Measurements from ENCODE around the gene WFIKKN2. TPM values are rescaled to one million over a fixed set of nuclear protein-coding genes. Genes with fewer than 3 reads are reported as not detected.
"Not testable (repeated sequence)": the region's sequence is repeated elsewhere in the genome, so short reads cannot be mapped to it uniquely, and the experiment has no call there.

The WFIKKN2 gene
- polyA plus RNA-seq, 1 experiment, result 0.07 TPM

- Histone ChIP-seq H3K27me3 (ENCODE audit: control insufficient read depth, insufficient read depth, low read length) (peaks cover 2% of the 10 kb centered on the region), H3K27ac (ENCODE audit: low read depth, low read length) (no peak overlapping the region), H3K9me3 (ENCODE audit: control insufficient read depth, insufficient read depth, low read length) (no peaks in the 10 kb centered on the region), H3K4me3 (ENCODE audit: low read depth, low read length) (no peak overlapping the region)
- ChIA-PET POLR2A (interaction anchor here (1.5 kb wide), 1 partner anchor 10 kb away, joined by 10 read pairs; the partner anchor contains the start of gene TOB1), CTCF (interaction anchor here (0.6 to 7.2 kb wide), 5 partner anchors 14 to 298 kb away, joined by 4 to 218 read pairs (median 4); partner anchors contain the start of gene NME1)
- DNase-seq (ENCODE audit: low read depth, low spot score), result no peak
- TF ChIP-seq, protein P1, sequence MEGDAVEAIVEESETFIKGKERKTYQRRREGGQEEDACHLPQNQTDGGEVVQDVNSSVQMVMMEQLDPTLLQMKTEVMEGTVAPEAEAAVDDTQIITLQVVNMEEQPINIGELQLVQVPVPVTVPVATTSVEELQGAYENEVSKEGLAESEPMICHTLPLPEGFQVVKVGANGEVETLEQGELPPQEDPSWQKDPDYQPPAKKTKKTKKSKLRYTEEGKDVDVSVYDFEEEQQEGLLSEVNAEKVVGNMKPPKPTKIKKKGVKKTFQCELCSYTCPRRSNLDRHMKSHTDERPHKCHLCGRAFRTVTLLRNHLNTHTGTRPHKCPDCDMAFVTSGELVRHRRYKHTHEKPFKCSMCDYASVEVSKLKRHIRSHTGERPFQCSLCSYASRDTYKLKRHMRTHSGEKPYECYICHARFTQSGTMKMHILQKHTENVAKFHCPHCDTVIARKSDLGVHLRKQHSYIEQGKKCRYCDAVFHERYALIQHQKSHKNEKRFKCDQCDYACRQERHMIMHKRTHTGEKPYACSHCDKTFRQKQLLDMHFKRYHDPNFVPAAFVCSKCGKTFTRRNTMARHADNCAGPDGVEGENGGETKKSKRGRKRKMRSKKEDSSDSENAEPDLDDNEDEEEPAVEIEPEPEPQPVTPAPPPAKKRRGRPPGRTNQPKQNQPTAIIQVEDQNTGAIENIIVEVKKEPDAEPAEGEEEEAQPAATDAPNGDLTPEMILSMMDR (IDR thresholded peaks at IDR 0.05; ENCODE audit: low read depth, low read length), result no peak
Measured at GRCh38 chr17:50855708-50856330, 20.4 kb downstream of the WFIKKN2 start.

DNA sequence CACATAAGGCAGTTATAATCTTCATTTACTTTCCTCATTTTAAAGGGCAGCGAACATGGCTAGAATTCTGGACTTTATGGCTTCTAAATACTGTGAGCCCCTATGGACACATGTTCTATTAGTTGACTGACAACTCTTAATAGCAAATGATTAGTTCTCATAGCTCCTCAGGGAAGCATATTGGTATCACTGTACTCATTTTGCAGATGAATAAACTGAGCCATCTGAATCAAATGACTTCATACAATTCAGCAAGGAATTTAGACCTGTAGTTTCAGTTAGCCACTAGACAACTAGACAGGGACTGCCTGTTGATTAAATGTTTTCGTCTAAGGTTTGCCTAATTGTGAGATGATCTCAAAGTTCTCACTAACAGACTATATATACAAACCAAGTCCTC is 21.0 kb downstream of the WFIKKN2 start:
- DNase-seq (ENCODE audit: low read depth, low spot score), result no peak
- CTCF ChIA-PET, result interaction anchor here (0.6 to 7.2 kb wide), 4 partner anchors 14 to 97 kb away, joined by 4 to 218 read pairs (median 5); no protein-coding TSS in a partner anchor
- H3K9me3 ChIP-seq (ENCODE audit: control insufficient read depth, insufficient read depth, low read length), result no peaks in the 10 kb centered on the region
- peaks cover 2% of the 10 kb centered on the region for H3K27me3 ChIP-seq (ENCODE audit: control insufficient read depth, insufficient read depth, low read length)
- TF ChIP-seq, protein P1 (IDR thresholded peaks at IDR 0.05; ENCODE audit: low read depth, low read length), result no peak
- no peak overlapping the region for H3K4me3 ChIP-seq (ENCODE audit: low read depth, low read length)
- POLR2A ChIA-PET, result interaction anchor here (0.7 to 1.5 kb wide), 2 partner anchors 10 to 75 kb away, joined by 4 to 10 read pairs; partner anchors contain the start of gene TOB1
- H3K27ac ChIP-seq (ENCODE audit: low read depth, low read length), result no peak overlapping the region

- no peak for DNase-seq (ENCODE audit: low read depth, low spot score)
- CTCF ChIA-PET, result interaction anchor here (0.9 to 1.0 kb wide), 2 partner anchors 76 to 98 kb away, joined by 3 read pairs; no protein-coding TSS in a partner anchor
- Histone ChIP-seq H3K9me3 (ENCODE audit: control insufficient read depth, insufficient read depth, low read length) (no peaks in the 10 kb centered on the region), H3K27ac (ENCODE audit: low read depth, low read length) (no peak overlapping the region), H3K4me3 (ENCODE audit: low read depth, low read length) (no peak overlapping the region), H3K27me3 (ENCODE audit: control insufficient read depth, insufficient read depth, low read length) (peaks cover 2% of the 10 kb centered on the region)
- POLR2A ChIA-PET, result no interaction called here
- TF ChIP-seq, protein P1 (IDR thresholded peaks at IDR 0.05; ENCODE audit: low read depth, low read length), result no peak
Measured at GRCh38 chr17:50858486-50859225, 23.3 kb downstream of the WFIKKN2 start.

DNA sequence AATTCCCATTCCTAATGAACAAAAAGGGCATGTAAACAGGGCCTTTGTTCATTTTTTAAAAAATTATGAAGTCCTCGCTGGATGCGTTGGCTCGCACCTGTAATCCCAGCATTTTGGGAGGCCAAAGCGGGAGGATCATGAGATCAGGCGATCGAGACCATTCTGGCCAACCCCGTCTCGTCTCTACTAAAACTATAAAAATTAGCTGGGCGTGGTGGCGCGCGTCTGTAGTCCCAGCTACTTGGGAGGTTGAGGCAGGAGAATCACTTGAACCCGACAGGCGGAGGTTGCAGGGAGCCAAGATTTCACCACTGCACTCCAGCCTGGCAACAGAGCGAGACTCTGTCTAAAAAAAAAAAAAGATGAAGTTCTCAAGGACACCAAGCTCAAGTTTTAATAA is 24.3 kb downstream of the WFIKKN2 start:
- H3K4me3 ChIP-seq (ENCODE audit: low read depth, low read length); H3K27ac ChIP-seq (ENCODE audit: low read depth, low read length); DNase-seq (ENCODE audit: low read depth, low spot score); H3K27me3 ChIP-seq (ENCODE audit: control insufficient read depth, insufficient read depth, low read length); H3K9me3 ChIP-seq (ENCODE audit: control insufficient read depth, insufficient read depth, low read length); POLR2A ChIA-PET: not testable (repeated sequence)
- CTCF ChIA-PET, result interaction anchor here (0.6 to 1.0 kb wide), 2 partner anchors 77 to 189 kb away, joined by 3 to 12 read pairs; no protein-coding TSS in a partner anchor

- no peak overlapping the region for H3K4me3 ChIP-seq (ENCODE audit: low read depth, low read length)
- ChIA-PET POLR2A (interaction anchor here (0.7 to 1.1 kb wide), 2 partner anchors 9 to 153 kb away, joined by 3 to 4 read pairs; no protein-coding TSS in a partner anchor), CTCF (interaction anchor here (2.6 to 5.2 kb wide), 3 partner anchors 8 to 96 kb away, joined by 6 to 49 read pairs (median 9); no protein-coding TSS in a partner anchor)
- TF ChIP-seq, protein P1 (IDR thresholded peaks at IDR 0.05; ENCODE audit: low read depth, low read length), result no peak
- H3K9me3 ChIP-seq (ENCODE audit: control insufficient read depth, insufficient read depth, low read length), result no peaks in the 10 kb centered on the region
- no peak for DNase-seq (ENCODE audit: low read depth, low spot score)
- H3K27ac ChIP-seq (ENCODE audit: low read depth, low read length), result no peak overlapping the region
- H3K27me3 ChIP-seq (ENCODE audit: control insufficient read depth, insufficient read depth, low read length), result no peaks in the 10 kb centered on the region
Measured at GRCh38 chr17:50861334-50861676, 25.9 kb downstream of the WFIKKN2 start.
